Lung (tissue), 12 donors: ENCODE results near the gene STAT5A. TPM values are rescaled to one million over a fixed set of nuclear protein-coding genes. Genes with fewer than 3 reads are reported as not detected.

Experiments used
- ATAC-seq: fragments of 200-7000 bp; cut with Tn5 transposase; one replicate; pipeline ENCODE4 v1.9.1; 2020; ENCODE audit warnings: moderate number of reproducible peaks; ENCODE audit not compliant: insufficient read depth, low FRiP score
- DNase-seq, 3 donors: peaks; one replicate each; pipeline ENCODE4 v3.0.0-alpha.2; 2013 to 2017
- H3K27ac ChIP-seq, 2 donors: one replicate each; pipeline ENCODE4 v1.5.1; 2013; ENCODE audit warnings: mild to moderate bottlenecking in 2 of 2, moderate library complexity in 2 of 2, control low read depth in 1 of 2, inconsistent platforms in 1 of 2, low read depth in 1 of 2, low read length in 1 of 2
- H3K27me3 ChIP-seq, 3 donors: one replicate each; pipeline ENCODE4 v1.5.1; 2013; ENCODE audit warnings: low read length in 2 of 3; ENCODE audit not compliant: control insufficient read depth in 3 of 3, insufficient read depth in 3 of 3
- H3K36me3 ChIP-seq, 4 donors: one replicate each; pipeline ENCODE4 v1.5.1; 2013; ENCODE audit warnings: low read length in 4 of 4, mild to moderate bottlenecking in 1 of 4, moderate library complexity in 1 of 4; ENCODE audit not compliant: control insufficient read depth in 4 of 4, insufficient read depth in 4 of 4
- H3K4me1 ChIP-seq, 5 donors: one replicate each; pipeline ENCODE4 v1.5.1; 2013; ENCODE audit warnings: low read length in 5 of 5, mild to moderate bottlenecking in 2 of 5, moderate library complexity in 1 of 5; ENCODE audit not compliant: control insufficient read depth in 5 of 5, insufficient read depth in 5 of 5
- H3K4me3 ChIP-seq: one replicate; pipeline ENCODE4 v1.5.1; 2013; ENCODE audit warnings: mild to moderate bottlenecking, control low read depth, moderate library complexity
- H3K9ac ChIP-seq, 2 donors: one replicate each; pipeline ENCODE4 v1.5.1; 2013; ENCODE audit warnings: low read length in 2 of 2, control low read depth in 1 of 2; ENCODE audit not compliant: insufficient read depth in 1 of 2
- H3K9me3 ChIP-seq, 4 donors: one replicate each; pipeline ENCODE4 v1.5.1; 2013; ENCODE audit warnings: low read length in 3 of 4, mild to moderate bottlenecking in 1 of 4, moderate library complexity in 1 of 4; ENCODE audit not compliant: control insufficient read depth in 4 of 4, insufficient read depth in 3 of 4
- CTCF ChIP-seq: IDR thresholded peaks from 2 replicates; pipeline ENCODE4 v1.5.1; 2012; ENCODE audit warnings: mild to moderate bottlenecking; ENCODE audit errors: control extremely low read depth, extremely low read depth
- WGBS, 2 donors: extraction: QIAGEN DNeasy Blood & Tissue Kit; methylation state at CpG; one replicate each; pipeline ENCODE4 v1.1.7; 2013; 5-methylcytosine and 5-hydroxymethylcytosine counted together
- polyA plus RNA-seq, 2 donors: library from polyadenylated mRNA; stranded (reverse); fragments of 200-250 nt; gene quantifications; one replicate each; pipeline ENCODE4 v1.2.1, GENCODE V29; 2013
- total RNA-seq, 2 donors: library from RNA; depleted of rRNA in 1 of 2; stranded (reverse); fragments of >200 nt in 1 of 2; gene quantifications; one replicate each; pipeline ENCODE4 v1.2.1, GENCODE V29; 2014 to 2021
- donor health status: control.
- donor health status: control.
- donor health status: Bipolar disorder and iron deficiency.
- donor health status: healthy.
- donor health status: DM: yes; HTN: yes; CAD: no.

STAT5A gene
- total and polyA plus RNA-seq, 4 donors = 16.4 to 52.0 (median 31.8) TPM

- Histone ChIP-seq H3K4me1 (peaks cover 0 to 21% (median 12%) of the 10 kb centered on the region in 5 donors), H3K27me3 (no peaks in the 10 kb centered on the region), H3K4me3 (peak overlapping the region; percentile 81), H3K27ac (peak overlapping the region; percentile 81 to 96), H3K9ac (peak overlapping the region in 1 of 2 donors; percentile 55), H3K9me3 (no peaks in the 10 kb centered on the region), H3K36me3 (no peaks in the 10 kb centered on the region)
- DNase-seq (peak; percentile 72 to 76 (median 72)), ATAC-seq (peak; percentile 27)
- TF ChIP-seq CTCF = no peak
- 1% methylated on average over 35 to 44 of the region's 44 CpGs for WGBS, 2 donors
Measured at GRCh38 chr17:42276609-42277341, 11.5 kb upstream of the STAT5A start.

- peak overlapping the region in 1 of 2 donors; percentile 96 for H3K27ac ChIP-seq
- no peaks in the 10 kb centered on the region for H3K9me3 ChIP-seq
- ATAC-seq = no peak
Measured at GRCh38 chr17:42277342-42277712, 11.0 kb upstream of the STAT5A start.

GRCh38 chr17:42279776-42280630, 8.3 kb upstream of the STAT5A start:
- 89 to 93% methylated on average over 4 of the region's 4 CpGs for WGBS, 2 donors
- peaks cover 2 to 7% (median 4%) of the 10 kb centered on the region in 5 donors for H3K4me1 ChIP-seq
- no peak overlapping the region for H3K4me3 ChIP-seq
- H3K9ac ChIP-seq = no peak overlapping the region
- no peak overlapping the region for H3K27ac ChIP-seq
- no peaks in the 10 kb centered on the region for H3K27me3 ChIP-seq
- no peaks in the 10 kb centered on the region for H3K36me3 ChIP-seq
- no peak for DNase-seq
- TF ChIP-seq CTCF = no peak
- no peaks in the 10 kb centered on the region for H3K9me3 ChIP-seq
- no peak for ATAC-seq

More at GRCh38 chr17:42277342-42277712, 11.0 kb upstream of the STAT5A start:
- H3K27me3 ChIP-seq = no peaks in the 10 kb centered on the region
- H3K36me3 ChIP-seq = no peaks in the 10 kb centered on the region
- H3K9ac ChIP-seq = no peak overlapping the region
- no peak overlapping the region for H3K4me3 ChIP-seq
- DNase-seq = no peak
- TF ChIP-seq CTCF = no peak
- WGBS, 2 donors = 46 to 52% methylated on average over 6 of the region's 6 CpGs
- peaks cover 0 to 15% (median 9%) of the 10 kb centered on the region in 5 donors for H3K4me1 ChIP-seq
